Measurements from ENCODE around the gene ZNF598.
A peak's percentile ranks its signal among the peaks of the same experiment; 100 is the strongest.

Gene ZNF598

DNA sequence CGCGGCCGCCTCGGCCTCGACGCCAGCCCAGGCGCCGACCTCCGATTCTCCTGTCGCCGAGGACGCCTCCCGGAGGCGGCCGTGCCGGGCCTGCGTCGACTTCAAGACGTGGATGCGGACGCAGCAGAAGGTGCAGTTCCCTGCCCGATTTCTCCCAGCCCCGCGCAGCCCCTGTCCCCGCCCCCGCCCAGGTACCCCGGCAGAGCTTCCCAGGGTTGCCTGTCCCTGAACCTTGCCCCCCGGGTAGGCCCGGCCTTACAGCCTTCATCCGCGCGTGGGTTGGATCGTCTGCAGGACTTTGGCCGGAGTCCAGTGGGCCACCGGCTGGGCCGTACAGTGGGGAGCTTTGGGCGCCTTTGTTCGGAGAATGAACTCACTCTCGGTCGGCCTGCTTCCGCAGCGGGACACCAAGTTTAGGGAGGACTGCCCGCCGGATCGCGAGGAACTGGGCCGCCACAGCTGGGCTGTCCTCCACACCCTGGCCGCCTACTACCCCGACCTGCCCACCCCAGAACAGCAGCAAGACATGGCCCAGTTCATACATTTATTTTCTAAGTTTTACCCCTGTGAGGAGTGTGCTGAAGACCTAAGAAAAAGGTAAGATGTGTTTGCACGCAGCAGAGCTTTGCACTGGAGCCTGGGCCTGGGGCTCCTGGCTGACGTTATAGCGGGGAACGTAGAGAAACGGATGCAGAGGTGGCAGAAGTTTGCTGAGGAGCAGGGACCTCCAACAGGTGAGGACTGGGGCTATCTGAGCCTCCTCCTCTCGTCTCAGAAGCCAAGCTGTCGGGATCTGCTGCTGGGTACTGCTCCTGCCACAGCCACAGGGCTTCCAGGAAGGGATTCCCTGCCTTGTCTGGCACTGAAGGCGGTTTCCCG lies 25.0 kb downstream of the ZNF598 start:
- Histone ChIP-seq H3K27ac (no peak overlapping the region), H4K20me1 (ENCODE audit: insufficient read depth) (no peaks in the 10 kb centered on the region), H2AFZ (ENCODE audit: low read depth) (peak overlapping the region; percentile 55), H3K4me1 (ENCODE audit: low read depth, poor library complexity, severe bottlenecking) (peaks cover 37% of the 10 kb centered on the region), H3K27me3 (ENCODE audit: insufficient read depth, low read depth) (peaks cover 5% of the 10 kb centered on the region; the same call in 1 of the 2 replicates), H3K36me3 (ENCODE audit: insufficient read depth) (no peaks in the 10 kb centered on the region), H3K9ac (peak overlapping the region; percentile 71), H3K4me2 (peak overlapping the region; percentile 85), H3K79me2 (ENCODE audit: insufficient read depth, low read depth) (no peaks in the 10 kb centered on the region), H3K4me3 (IDR thresholded peaks at IDR 0.05; ENCODE audit: insufficient read depth, low read depth, low read length) (no peak overlapping the region)
- TF ChIP-seq, protein P1, sequence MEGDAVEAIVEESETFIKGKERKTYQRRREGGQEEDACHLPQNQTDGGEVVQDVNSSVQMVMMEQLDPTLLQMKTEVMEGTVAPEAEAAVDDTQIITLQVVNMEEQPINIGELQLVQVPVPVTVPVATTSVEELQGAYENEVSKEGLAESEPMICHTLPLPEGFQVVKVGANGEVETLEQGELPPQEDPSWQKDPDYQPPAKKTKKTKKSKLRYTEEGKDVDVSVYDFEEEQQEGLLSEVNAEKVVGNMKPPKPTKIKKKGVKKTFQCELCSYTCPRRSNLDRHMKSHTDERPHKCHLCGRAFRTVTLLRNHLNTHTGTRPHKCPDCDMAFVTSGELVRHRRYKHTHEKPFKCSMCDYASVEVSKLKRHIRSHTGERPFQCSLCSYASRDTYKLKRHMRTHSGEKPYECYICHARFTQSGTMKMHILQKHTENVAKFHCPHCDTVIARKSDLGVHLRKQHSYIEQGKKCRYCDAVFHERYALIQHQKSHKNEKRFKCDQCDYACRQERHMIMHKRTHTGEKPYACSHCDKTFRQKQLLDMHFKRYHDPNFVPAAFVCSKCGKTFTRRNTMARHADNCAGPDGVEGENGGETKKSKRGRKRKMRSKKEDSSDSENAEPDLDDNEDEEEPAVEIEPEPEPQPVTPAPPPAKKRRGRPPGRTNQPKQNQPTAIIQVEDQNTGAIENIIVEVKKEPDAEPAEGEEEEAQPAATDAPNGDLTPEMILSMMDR (conservative IDR thresholded peaks at IDR 0.05; ENCODE audit: low read depth, low read length), result no peak

DNA sequence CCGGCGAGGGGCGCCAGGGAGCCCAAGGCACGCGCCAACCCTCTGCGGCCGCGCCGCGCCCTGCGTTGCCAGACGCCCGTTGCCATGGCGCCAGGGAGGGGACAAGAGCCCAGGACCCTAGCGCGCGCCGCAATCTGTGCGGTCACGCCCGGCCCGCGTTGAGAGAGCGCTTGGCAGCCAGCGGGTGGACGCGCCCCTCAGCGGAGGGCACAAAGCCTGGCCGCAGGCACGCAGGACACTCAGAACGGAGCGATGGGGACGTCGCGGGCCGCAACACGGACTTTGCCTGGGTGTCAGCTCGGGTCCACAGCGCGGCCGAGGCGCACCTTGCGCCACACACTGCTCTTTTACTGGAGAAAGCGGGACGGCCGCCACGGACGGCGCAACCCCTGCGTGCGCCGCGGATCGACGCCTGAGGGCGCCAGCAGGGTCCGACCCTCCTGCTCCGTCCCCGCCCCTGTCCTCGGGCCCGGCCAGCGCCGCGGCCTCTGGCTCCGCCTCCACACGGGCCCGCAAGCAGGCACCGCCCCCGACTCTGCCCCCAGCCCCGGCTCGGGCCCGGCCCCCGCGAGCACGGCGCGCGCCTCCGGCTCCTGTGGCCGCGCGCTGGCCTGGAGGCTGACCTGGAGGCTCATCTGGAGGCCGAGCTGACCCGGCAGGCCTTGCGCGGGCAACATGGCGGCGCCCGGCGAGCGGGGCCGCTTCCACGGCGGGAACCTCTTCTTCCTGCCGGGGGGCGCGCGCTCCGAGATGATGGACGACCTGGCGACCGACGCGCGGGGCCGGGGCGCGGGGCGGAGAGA lies 25.9 kb downstream of the ZNF598 start, which contains the start of gene GFER:
TSS of gene GFER (plus strand) at position 650 of the 803 bp plus-strand sequence. CDS start at position 676, 26 bp downstream.
- H4K20me1 ChIP-seq (ENCODE audit: insufficient read depth), result no peaks in the 10 kb centered on the region
- H3K9ac ChIP-seq, result peak within 1 kb of the TSS; percentile 71
- no peaks in the 10 kb centered on the region for H3K79me2 ChIP-seq (ENCODE audit: insufficient read depth, low read depth)
- H3K4me3 ChIP-seq (IDR thresholded peaks at IDR 0.05; ENCODE audit: insufficient read depth, low read depth, low read length), result no peak within 1 kb of the TSS
- peak within 1 kb of the TSS; percentile 85 for H3K4me2 ChIP-seq
- peaks cover 37% of the 10 kb centered on the region for H3K4me1 ChIP-seq (ENCODE audit: low read depth, poor library complexity, severe bottlenecking)
- TF ChIP-seq, protein P1 (conservative IDR thresholded peaks at IDR 0.05; ENCODE audit: low read depth, low read length), result 0 out of 2 replicates have a peak, but pooled peaks have one; percentile 31
- no peak within 1 kb of the TSS for H3K27ac ChIP-seq
- H2AFZ ChIP-seq (ENCODE audit: low read depth), result peak within 1 kb of the TSS; percentile 55
- peaks cover 5% of the 10 kb centered on the region; the same call in 1 of the 2 replicates for H3K27me3 ChIP-seq (ENCODE audit: insufficient read depth, low read depth)
- H3K36me3 ChIP-seq (ENCODE audit: insufficient read depth), result no peaks in the 10 kb centered on the region

DNA sequence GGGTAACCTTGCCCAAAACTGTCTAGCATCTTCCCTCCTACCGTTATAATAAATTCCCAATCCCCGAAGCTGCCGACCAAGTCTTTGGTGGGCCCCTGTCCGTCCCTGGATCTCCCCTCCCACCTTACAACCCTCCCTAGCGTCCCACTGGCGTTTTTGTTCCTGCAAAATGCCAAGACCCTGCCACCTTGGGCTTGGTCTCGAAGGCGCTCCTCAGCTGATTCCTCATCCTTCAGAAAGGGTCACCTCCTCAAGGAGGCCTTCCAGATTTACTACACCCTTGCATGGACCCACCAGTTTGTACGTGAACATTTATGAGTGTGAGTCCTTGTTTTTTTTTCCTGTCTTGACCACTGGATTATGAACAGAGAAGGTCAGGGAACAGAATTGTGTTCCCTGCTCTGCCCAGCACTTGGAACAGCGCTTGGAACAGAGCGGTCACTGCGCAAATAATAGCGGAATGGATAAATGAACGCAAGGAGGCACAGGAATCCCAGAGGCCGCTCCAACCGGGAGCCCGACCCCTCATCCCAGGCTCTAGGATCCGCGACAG lies 26.6 kb downstream of the ZNF598 start:
- Histone ChIP-seq H3K4me2 (peak overlapping the region; percentile 85; the same call in 1 of the 2 replicates), H3K9ac (no peak overlapping the region), H2AFZ (ENCODE audit: low read depth) (no peak overlapping the region), H3K4me3 (IDR thresholded peaks at IDR 0.05; ENCODE audit: insufficient read depth, low read depth, low read length) (no peak overlapping the region), H3K4me1 (ENCODE audit: low read depth, poor library complexity, severe bottlenecking) (peaks cover 37% of the 10 kb centered on the region), H4K20me1 (ENCODE audit: insufficient read depth) (no peaks in the 10 kb centered on the region), H3K27me3 (ENCODE audit: insufficient read depth, low read depth) (peaks cover 5% of the 10 kb centered on the region; the same call in 1 of the 2 replicates), H3K79me2 (ENCODE audit: insufficient read depth, low read depth) (no peaks in the 10 kb centered on the region), H3K27ac (no peak overlapping the region), H3K36me3 (ENCODE audit: insufficient read depth) (no peaks in the 10 kb centered on the region)
- TF ChIP-seq, protein P1 (conservative IDR thresholded peaks at IDR 0.05; ENCODE audit: low read depth, low read length), result no peak

DNA sequence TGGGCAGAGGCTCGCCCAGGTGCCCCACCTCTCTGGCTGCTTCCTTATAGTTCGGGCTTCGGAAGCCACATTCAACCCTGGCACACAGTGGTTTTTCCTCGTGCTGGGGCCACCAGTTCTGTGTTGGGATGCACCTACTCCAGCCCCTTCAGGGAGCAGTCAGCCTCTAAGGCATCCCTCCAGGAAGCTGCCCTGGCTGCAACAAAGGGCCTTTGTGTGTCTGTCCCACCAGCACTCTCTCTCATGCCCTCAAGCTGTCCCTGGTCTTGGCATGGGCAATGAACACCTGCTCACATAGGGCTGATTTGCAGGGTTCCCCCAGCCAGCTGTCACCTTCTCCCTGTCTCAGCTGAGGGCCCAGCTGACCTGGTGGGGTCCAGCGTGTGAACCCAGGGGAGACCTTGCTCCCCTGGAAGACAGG lies 27.6 kb downstream of the ZNF598 start:
- Histone ChIP-seq H3K36me3 (ENCODE audit: insufficient read depth) (no peaks in the 10 kb centered on the region; the same call in 1 of the 2 replicates), H4K20me1 (ENCODE audit: insufficient read depth) (no peaks in the 10 kb centered on the region), H2AFZ (ENCODE audit: low read depth) (no peak overlapping the region), H3K27ac (peak overlapping the region; percentile 4; the same call in 1 of the 2 replicates), H3K9ac (no peak overlapping the region), H3K27me3 (ENCODE audit: insufficient read depth, low read depth) (peaks cover 5% of the 10 kb centered on the region; the same call in 1 of the 2 replicates), H3K79me2 (ENCODE audit: insufficient read depth, low read depth) (no peaks in the 10 kb centered on the region), H3K4me3 (IDR thresholded peaks at IDR 0.05; ENCODE audit: insufficient read depth, low read depth, low read length) (no peak overlapping the region), H3K4me2 (peak overlapping the region; percentile 4), H3K4me1 (ENCODE audit: low read depth, poor library complexity, severe bottlenecking) (peaks cover 37% of the 10 kb centered on the region)
- TF ChIP-seq, protein P1 (conservative IDR thresholded peaks at IDR 0.05; ENCODE audit: low read depth, low read length), result no peak
